ENCODE data around the gene MS4A15.

GRCh38 chr11:60825118-60825517 lies 68.5 kb downstream of the MS4A15 start:
- TF ChIP-seq CTCF (IDR thresholded peaks at IDR 0.05 in 8 of 11, conservative IDR thresholded peaks at IDR 0.05 in 3 of 11) (no peak), POLR2A (IDR thresholded peaks at IDR 0.05) (no peak)
